ENCODE data around the gene CAB39.

CAB39 gene

GRCh38 chr2:230865307-230865765 lies 152.7 kb downstream of the CAB39 start:
- DNase-seq (ENCODE audit: low spot score) = no peak
- in situ Hi-C loops (cut with MboI; ENCODE audit: low pct_unique_long_range_greater_than_20kb, low sequenced_read_pairs, unreplicated experiment) = no loop called here

GRCh38 chr2:230865766-230866755 lies 153.4 kb downstream of the CAB39 start:
- TF ChIP-seq CTCF (IDR thresholded peaks at IDR 0.05; ENCODE audit: extremely low read depth, insufficient read depth, missing control alignments) = no peak
- in situ Hi-C loops (cut with MboI; ENCODE audit: low pct_unique_long_range_greater_than_20kb, low sequenced_read_pairs, unreplicated experiment) = no loop called here
- no peak for DNase-seq (ENCODE audit: low spot score)

More at GRCh38 chr2:230865307-230865765, 152.7 kb downstream of the CAB39 start:
- no peak for TF ChIP-seq CTCF (IDR thresholded peaks at IDR 0.05; ENCODE audit: extremely low read depth, insufficient read depth, missing control alignments)

DNA sequence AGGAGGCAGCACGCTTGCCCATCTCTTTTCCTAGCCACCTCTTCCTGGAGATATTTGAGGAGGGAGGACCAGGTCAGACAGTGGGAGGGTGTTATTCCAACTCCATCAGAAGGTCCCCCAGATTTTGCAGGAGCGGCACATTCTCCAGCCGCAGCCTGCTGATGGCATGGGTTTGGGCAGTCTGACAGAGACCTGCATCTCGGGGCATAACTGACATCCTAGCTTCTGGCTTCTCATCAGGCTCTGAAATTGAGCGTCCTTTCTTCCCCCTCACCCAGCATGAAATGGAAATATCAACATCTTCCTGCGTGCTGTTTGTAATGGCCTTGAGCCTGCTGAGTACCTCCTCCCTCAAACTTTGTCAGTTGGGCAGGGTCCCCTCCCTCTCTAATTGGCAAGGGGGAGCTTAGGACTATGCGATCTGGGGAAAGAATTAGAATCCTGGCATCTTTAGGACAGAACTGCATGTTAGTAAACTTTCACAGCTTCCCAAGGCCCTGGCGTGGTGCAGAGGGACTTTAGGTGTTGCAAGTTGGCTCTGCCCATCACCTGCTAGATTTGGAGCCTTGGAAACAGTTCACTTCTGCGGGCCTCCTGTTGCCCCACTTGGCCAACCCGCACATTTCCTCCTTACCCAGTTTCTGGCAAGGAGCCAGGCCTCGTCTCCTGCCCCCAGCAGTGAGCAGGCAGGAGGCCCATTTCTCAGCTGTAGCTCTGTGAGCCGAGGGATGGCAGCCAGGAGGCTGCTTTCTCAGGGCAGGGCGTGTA lies 154.3 kb downstream of the CAB39 start:
- DNase-seq (ENCODE audit: low spot score) = no peak

DNA sequence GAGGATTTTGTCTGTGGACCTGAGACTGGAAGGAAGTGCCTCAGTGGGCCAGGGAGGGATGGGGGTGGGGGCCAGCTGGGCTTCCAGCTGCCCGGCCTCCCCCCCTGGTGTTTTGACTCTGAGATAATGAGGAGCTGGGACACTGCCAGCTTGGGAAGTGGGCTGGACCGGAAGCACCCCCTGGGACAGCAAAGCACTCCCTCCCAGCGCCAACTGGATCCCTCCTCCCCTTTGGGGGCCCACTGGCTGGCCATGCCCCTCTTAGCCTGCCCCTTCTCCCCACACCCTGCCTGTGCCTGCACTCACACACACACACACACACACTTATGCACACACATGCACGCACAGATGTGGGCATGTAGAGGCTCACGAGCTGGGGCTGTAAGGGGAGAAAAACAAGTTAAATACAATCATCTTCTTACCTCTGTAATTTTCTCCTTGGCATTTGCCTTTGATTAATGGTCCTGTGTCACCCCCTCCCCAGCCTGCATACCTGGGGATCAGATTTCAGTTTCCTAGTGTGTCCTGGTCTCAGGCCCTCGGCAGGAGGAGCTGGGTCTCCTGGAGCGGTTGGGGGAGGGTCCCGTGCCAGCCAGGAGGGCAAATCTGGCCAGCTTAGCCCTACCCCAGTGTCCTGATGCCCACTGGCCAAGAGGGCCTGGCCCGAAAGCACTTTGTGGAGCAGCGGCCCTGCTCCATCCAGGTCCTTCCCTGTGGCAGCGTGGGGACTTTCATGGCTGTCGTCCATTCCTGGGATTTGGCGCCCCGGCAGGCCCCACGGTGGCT lies 155.7 kb downstream of the CAB39 start:
- TF ChIP-seq CTCF (IDR thresholded peaks at IDR 0.05; ENCODE audit: extremely low read depth, insufficient read depth, missing control alignments) = no peak
- DNase-seq (ENCODE audit: low spot score) = no peak
- in situ Hi-C loops (cut with MboI; ENCODE audit: low pct_unique_long_range_greater_than_20kb, low sequenced_read_pairs, unreplicated experiment) = no loop called here

More for the DNA sequence above, 154.3 kb downstream of the CAB39 start:
- in situ Hi-C loops (cut with MboI; ENCODE audit: low pct_unique_long_range_greater_than_20kb, low sequenced_read_pairs, unreplicated experiment) = no loop called here
- no peak for TF ChIP-seq CTCF (IDR thresholded peaks at IDR 0.05; ENCODE audit: extremely low read depth, insufficient read depth, missing control alignments)

- in situ Hi-C loops (cut with MboI; ENCODE audit: low pct_unique_long_range_greater_than_20kb, low sequenced_read_pairs, unreplicated experiment) = no loop called here
- no peak for DNase-seq (ENCODE audit: low spot score)
- no peak for TF ChIP-seq CTCF (IDR thresholded peaks at IDR 0.05; ENCODE audit: extremely low read depth, insufficient read depth, missing control alignments)
These were observed 156.6 kb downstream of the CAB39 start for GRCh38 chr2:230868947-230869913.
